Pancreas (tissue), 10 donors: ENCODE data around the gene RER1. TPM values are rescaled to one million over a fixed set of nuclear protein-coding genes. Genes with fewer than 3 reads are reported as not detected.
A peak's percentile ranks its signal among the peaks of the same experiment; 100 is the strongest.

Experiments
- ATAC-seq, 4 donors: fragments of 200-7000 bp; cut with Tn5 transposase; one replicate each; pipeline versions ENCODE4 v1.8.0 to v1.9.1; 2020; ENCODE audit warnings: mild to moderate bottlenecking in 4 of 4, moderate library complexity in 4 of 4
- DNase-seq, 6 donors: peaks; one replicate each; pipeline ENCODE4 v3.0.0-alpha.2; 2020
- FAIRE-seq: peaks from 2 replicates; lab custom pipeline; 2012; peaks lifted over from hg19 to GRCh38; lab: Jason Lieb, UNC
- H3K27ac ChIP-seq, 4 donors: fragments of 200-600 bp; sonication (generic); 1 replicate in 3 of 4; 2 replicates in 1 of 4; pipeline versions ENCODE4 v1.5.0 to v1.8.0; 2020
- H3K27me3 ChIP-seq, 4 donors: fragments of 200-600 bp; one replicate each; pipeline ENCODE4 v1.8.0; 2021
- H3K36me3 ChIP-seq, 3 donors: fragments of 200-600 bp; sonication (generic) in 1 of 3; one replicate each; pipeline versions ENCODE4 v1.5.0 to v1.8.0; 2020 to 2021
- H3K4me1 ChIP-seq, 3 donors: fragments of 200-600 bp; one replicate each; pipeline ENCODE4 v1.8.0; 2021
- H3K4me3 ChIP-seq, 4 donors: fragments of 200-600 bp; sonication (generic) in 2 of 4; one replicate each; pipeline versions ENCODE4 v1.5.0 to v1.8.0; 2020 to 2021
- H3K9me3 ChIP-seq, 4 donors: fragments of 200-600 bp; one replicate each; pipeline ENCODE4 v1.8.0; 2021
- CTCF ChIP-seq, 4 donors: fragments of 200-600 bp; sonication (generic) in 3 of 4; IDR thresholded peaks; one replicate each; pipeline versions ENCODE4 v1.5.0 to v1.8.0; 2021; ENCODE audit warnings: antibody characterized with exemption in 4 of 4
- WGBS, 2 donors: extraction: QIAGEN DNeasy Blood & Tissue Kit; methylation state at CpG; one replicate each; pipeline ENCODE4 v1.1.7; 2013; 5-methylcytosine and 5-hydroxymethylcytosine counted together
- intact Hi-C, 3 donors: fragments of 100-400 bp; cut with DNase I; formaldehyde crosslinking; loops; one replicate each; pipeline versions ENCODE4 v1.11.1 to v1.14.2; 2022
- polyA plus RNA-seq, 2 donors: library from polyadenylated mRNA; stranded (reverse); fragments of 200-250 nt; gene quantifications; one replicate each; pipeline ENCODE4 v1.2.3, GENCODE V29; 2013
- total RNA-seq, 6 donors: library from RNA; stranded (reverse); fragmentation: NEBNext Ultra II Directional in 4 of 6; extraction: Animal tissue kit (Norgen Biotek cat#: 25700) in 4 of 6; gene quantifications; one replicate each; pipeline versions ENCODE4 v1.2.1 to v1.2.4, GENCODE V29; 2021 to 2023
- donor health status: healthy with polysubstance abuse.
- donor health status: DM: no; HTN: no; CAD: no; lungs with moderate emphysema.
- donor health status: DM: no; HTN: no; CAD: no.
- donor health status: control.
- donor health status: control.
- donor health status: Bipolar disorder and iron deficiency.
- donor health status: DM: yes; HTN: yes; CAD: no.
- donor health status: DM: no; HTN: no; CAD: no.
- donor health status: DM: no; HTN: no; CAD: no.
- donor health status: DM: yes; HTN: yes; CAD: no.

Gene RER1
- total and polyA plus RNA-seq, 8 donors: 54.8 to 84.2 (median 70.6) TPM

- intact Hi-C loops: loop anchor here in 1 of 3 donors (10.0 kb wide), 1 partner anchor 180 kb away; the partner anchor contains the start of gene FAAP20
- no peak for FAIRE-seq
- Histone ChIP-seq H3K9me3 (no peaks in the 10 kb centered on the region), H3K27me3 (no peaks in the 10 kb centered on the region), H3K4me1 (no peaks in the 10 kb centered on the region), H3K4me3 (no peak overlapping the region), H3K27ac (no peak overlapping the region), H3K36me3 (no peaks in the 10 kb centered on the region)
- TF ChIP-seq CTCF (IDR thresholded peaks at IDR 0.05): no peak
- DNase-seq: peak in 3 of 6 donors; percentile 9 to 38 (median 30)
- ATAC-seq: no peak
- WGBS, 2 donors: 76 to 78% methylated on average over 17 of the region's 17 CpGs
Observed at GRCh38 chr1:2374252-2375155, 17.1 kb upstream of the RER1 start.

GRCh38 chr1:2375246-2375922 is 16.3 kb upstream of the RER1 start:
- Histone ChIP-seq H3K36me3 (no peaks in the 10 kb centered on the region), H3K27ac (no peak overlapping the region), H3K27me3 (no peaks in the 10 kb centered on the region), H3K4me1 (no peaks in the 10 kb centered on the region), H3K9me3 (no peaks in the 10 kb centered on the region), H3K4me3 (no peak overlapping the region)
- FAIRE-seq (no peak), ATAC-seq (no peak), DNase-seq (peak in 2 of 6 donors; percentile 12 to 49)
- WGBS, 2 donors: 74 to 83% methylated on average over 23 of the region's 23 CpGs
- no peak for TF ChIP-seq CTCF (IDR thresholded peaks at IDR 0.05)
- intact Hi-C loops: loop anchor here in 1 of 3 donors (10.0 kb wide), 1 partner anchor 181 kb away; the partner anchor contains the start of gene FAAP20

GRCh38 chr1:2375923-2376260 is 15.7 kb upstream of the RER1 start:
- Histone ChIP-seq H3K9me3 (no peaks in the 10 kb centered on the region), H3K27me3 (no peaks in the 10 kb centered on the region), H3K4me3 (no peak overlapping the region), H3K4me1 (no peaks in the 10 kb centered on the region), H3K36me3 (no peaks in the 10 kb centered on the region), H3K27ac (no peak overlapping the region)
- DNase-seq: no peak
- ATAC-seq: no peak
- FAIRE-seq: no peak
- 77 to 79% methylated on average over 7 of the region's 7 CpGs for WGBS, 2 donors
- intact Hi-C loops: loop anchor here in 1 of 3 donors (10.0 kb wide), 1 partner anchor 181 kb away; the partner anchor contains the start of gene FAAP20
- no peak for TF ChIP-seq CTCF (IDR thresholded peaks at IDR 0.05)

GRCh38 chr1:2376261-2376741 is 15.3 kb upstream of the RER1 start:
- ATAC-seq: no peak
- 75 to 83% methylated on average over 23 of the region's 23 CpGs for WGBS, 2 donors
- intact Hi-C loops: loop anchor here in 1 of 3 donors (10.0 kb wide), 1 partner anchor 182 kb away; the partner anchor contains the start of gene FAAP20

More at GRCh38 chr1:2376261-2376741, 15.3 kb upstream of the RER1 start:
- H3K9me3 ChIP-seq: no peaks in the 10 kb centered on the region
- TF ChIP-seq CTCF (IDR thresholded peaks at IDR 0.05): no peak
- no peak overlapping the region for H3K4me3 ChIP-seq
- H3K4me1 ChIP-seq: no peaks in the 10 kb centered on the region
- H3K27ac ChIP-seq: no peak overlapping the region
- H3K27me3 ChIP-seq: no peaks in the 10 kb centered on the region
- FAIRE-seq: no peak
- DNase-seq: peak in 2 of 6 donors; percentile 13 to 59
- H3K36me3 ChIP-seq: no peaks in the 10 kb centered on the region
